ENCODE measurements around the gene INAFM1.

- TF ChIP-seq CTCF (IDR thresholded peaks at IDR 0.05) (no peak), TCF7 (CRISPR knock-in tag; IDR thresholded peaks at IDR 0.05; ENCODE audit: low read depth) (no peak), CREM (CRISPR knock-in tag; IDR thresholded peaks at IDR 0.05) (no peak), ZSCAN18 (CRISPR knock-in tag; IDR thresholded peaks at IDR 0.05) (no peak), JUN (CRISPR knock-in tag; IDR thresholded peaks at IDR 0.05) (no peak), ZNF281 (CRISPR knock-in tag; IDR thresholded peaks at IDR 0.05) (no peak), AR (CRISPR knock-in tag; IDR thresholded peaks at IDR 0.05) (no peak), FOXK1 (CRISPR knock-in tag; IDR thresholded peaks at IDR 0.05) (no peak), SP1 (CRISPR knock-in tag; conservative IDR thresholded peaks at IDR 0.05) (no peak), KAT7 (CRISPR knock-in tag; IDR thresholded peaks at IDR 0.05; ENCODE audit: borderline replicate concordance) (no peak), IRF2 (CRISPR knock-in tag; IDR thresholded peaks at IDR 0.05; ENCODE audit: borderline replicate concordance, low read depth) (no peak), E2F1 (CRISPR knock-in tag; IDR thresholded peaks at IDR 0.05) (no peak)
Measured at GRCh38 chr19:47321630-47322029, 46.9 kb downstream of the INAFM1 start.

Data from WTC11 (cell line).